Measurements from ENCODE around the gene EPN2.

GRCh38 chr17:19269641-19270040 lies 32.5 kb downstream of the EPN2 start:
- TF ChIP-seq CTCF (IDR thresholded peaks at IDR 0.05) (no peak), POLR2A (IDR thresholded peaks at IDR 0.05) (no peak)

Measured in adrenal gland (tissue), 5 donors.